Adrenal gland (tissue), 5 donors: ENCODE results near the gene CFAP70.

Experiments
- CTCF ChIP-seq, 6 experiments: fragments of 450-650 bp in 4 of 6; fragments of 200-600 bp in 2 of 6; sonication (generic) in 1 of 6; IDR thresholded peaks; 1 replicate in 5 of 6; 2 replicates in 1 of 6; pipeline versions ENCODE4 v1.5.1 to v1.8.0; 2016 to 2021; ENCODE audit warnings: antibody characterized with exemption in 6 of 6, mild to moderate bottlenecking in 2 of 6, moderate library complexity in 1 of 6
- POLR2A ChIP-seq, 2 donors: fragments of 450-650 bp; IDR thresholded peaks; one replicate each; pipeline ENCODE4 v1.6.1; 2017; ENCODE audit warnings: antibody characterized with exemption in 2 of 2, mild to moderate bottlenecking in 2 of 2, moderate library complexity in 1 of 2
- donor health status: DM: no; HTN: no; CAD: no.

- no peak for TF ChIP-seq POLR2A (IDR thresholded peaks at IDR 0.05)
- no peak for TF ChIP-seq CTCF (IDR thresholded peaks at IDR 0.05)
Measured at GRCh38 chr10:73364964-73365363, 6.3 kb upstream of the CFAP70 start.
